Activated CD4-positive, alpha-beta T cell treated with anti-CD3 and anti-CD28 coated beads, Interleukin-2, amount 10 ng/mL, durations not matched to agents 7 days and 5 days (primary cell): ENCODE measurements around the gene BLM. TPM values are rescaled to one million over a fixed set of nuclear protein-coding genes. Genes with fewer than 3 reads are reported as not detected.

Experiments
- CTCF ChIA-PET: fragments of 350-600 bp; sonication (Branson Sonifier 250); formaldehyde crosslinking; loops from one replicate; lab custom pipeline; 2021; ENCODE audit warnings: antibody characterized with exemption; lab: Charles Lee
- POLR2A ChIA-PET: fragments of 350-600 bp; sonication (Branson Sonifier 250); formaldehyde crosslinking; loops from one replicate; lab custom pipeline; 2021; ENCODE audit warnings: antibody characterized with exemption; lab: Charles Lee
- DNase-seq: peaks from one replicate; pipeline ENCODE4 v3.0.0-alpha.2; 2020
- H3K27ac Mint-ChIP-seq: one replicate; pipeline ENCODE4 v1.8.0; 2021; ENCODE audit warnings: mild to moderate bottlenecking, moderate library complexity, mixed read lengths
- H3K27me3 Mint-ChIP-seq: one replicate; pipeline ENCODE4 v1.8.0; 2021; ENCODE audit warnings: mixed read lengths
- H3K36me3 Mint-ChIP-seq: one replicate; pipeline ENCODE4 v1.8.0; 2021; ENCODE audit warnings: low read depth, mixed read lengths
- H3K4me1 Mint-ChIP-seq: one replicate; pipeline ENCODE4 v1.8.0; 2021; ENCODE audit warnings: mixed read lengths
- H3K4me3 Mint-ChIP-seq: one replicate; pipeline ENCODE4 v1.8.0; 2021; ENCODE audit warnings: mild to moderate bottlenecking, moderate library complexity, mixed read lengths
- H3K9me3 Mint-ChIP-seq: one replicate; pipeline ENCODE4 v1.8.0; 2021; ENCODE audit warnings: mixed read lengths
- total RNA-seq, 2 experiments: library from RNA; stranded (reverse); gene quantifications; one replicate each; pipeline ENCODE4 v1.2.3, GENCODE V29; 2021

BLM gene
- total RNA-seq, 2 experiments from 2014 or later, result 50.2 to 57.7 TPM

DNA sequence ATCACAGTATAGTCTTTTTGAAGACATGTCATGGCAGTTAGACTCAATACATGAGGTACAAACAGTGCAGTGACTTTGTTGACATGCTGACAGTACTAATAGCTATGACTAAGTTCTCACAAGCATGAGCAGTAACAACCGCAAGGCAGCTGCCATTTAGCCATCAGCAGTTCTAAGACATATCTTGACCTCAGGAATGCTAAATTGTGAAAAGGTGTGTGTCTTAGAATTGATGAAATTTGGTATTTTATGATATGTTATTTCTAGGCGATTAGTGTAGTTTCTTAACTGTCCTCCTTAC is 90.6 kb downstream of the BLM start:
- ChIA-PET CTCF (interaction anchor here (0.6 to 3.8 kb wide), 18 partner anchors 11 to 326 kb away, joined by 3 to 19 read pairs (median 4); partner anchors contain the start of genes FES, HDDC3 and UNC45A), POLR2A (no interaction called here)
- Mint-ChIP-seq H3K27ac (peak overlapping the region; percentile 79), H3K27me3 (no peaks in the 10 kb centered on the region), H3K4me1 (peaks cover 51% of the 10 kb centered on the region), H3K4me3 (no peak overlapping the region), H3K9me3 (no peaks in the 10 kb centered on the region), H3K36me3 (peaks cover 73% of the 10 kb centered on the region)
- DNase-seq, result no peak

DNA sequence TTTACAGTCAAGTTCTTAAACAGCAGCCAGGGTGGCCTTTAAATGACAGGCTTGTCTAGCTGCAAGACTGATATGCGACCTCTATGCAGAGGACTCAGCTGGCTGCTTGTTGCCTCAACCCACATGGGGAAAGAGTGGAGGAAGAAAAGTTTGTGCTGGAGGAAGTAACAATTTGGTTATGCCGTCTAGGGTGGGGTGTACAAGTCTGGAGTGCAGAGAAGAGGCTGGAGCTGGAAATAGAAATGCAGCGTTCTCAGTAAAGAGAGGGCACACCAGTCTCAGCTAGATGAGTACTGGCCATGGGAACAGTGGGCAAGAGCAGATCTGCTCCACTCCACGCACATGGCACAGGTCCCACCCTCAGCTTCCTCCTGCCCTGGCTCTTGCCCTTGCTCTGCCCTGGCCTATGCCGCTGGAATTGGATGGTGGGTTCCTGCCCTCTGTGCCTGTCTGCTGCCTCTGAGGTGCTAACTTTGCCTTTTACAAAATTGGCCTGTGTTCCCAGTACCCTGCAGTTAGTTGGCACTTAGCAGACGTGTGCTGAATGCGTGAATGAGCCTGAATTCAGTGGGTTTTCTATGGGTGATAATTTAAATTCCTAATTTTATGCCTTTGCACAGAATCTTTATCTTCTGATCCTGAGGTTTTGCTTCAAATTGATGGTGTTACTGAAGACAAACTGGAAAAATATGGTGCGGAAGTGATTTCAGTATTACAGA is 91.5 kb downstream of the BLM start:
- H3K27ac Mint-ChIP-seq, result peak overlapping the region; percentile 79
- H3K9me3 Mint-ChIP-seq, result no peaks in the 10 kb centered on the region
- H3K27me3 Mint-ChIP-seq, result no peaks in the 10 kb centered on the region
- ChIA-PET CTCF (interaction anchor here (1.0 to 3.8 kb wide), 7 partner anchors 10 to 214 kb away, joined by 3 to 19 read pairs (median 6); partner anchors contain the start of gene FES), POLR2A (no interaction called here)
- peaks cover 77% of the 10 kb centered on the region for H3K36me3 Mint-ChIP-seq
- peaks cover 61% of the 10 kb centered on the region for H3K4me1 Mint-ChIP-seq
- DNase-seq, result no peak
- H3K4me3 Mint-ChIP-seq, result no peak overlapping the region

DNA sequence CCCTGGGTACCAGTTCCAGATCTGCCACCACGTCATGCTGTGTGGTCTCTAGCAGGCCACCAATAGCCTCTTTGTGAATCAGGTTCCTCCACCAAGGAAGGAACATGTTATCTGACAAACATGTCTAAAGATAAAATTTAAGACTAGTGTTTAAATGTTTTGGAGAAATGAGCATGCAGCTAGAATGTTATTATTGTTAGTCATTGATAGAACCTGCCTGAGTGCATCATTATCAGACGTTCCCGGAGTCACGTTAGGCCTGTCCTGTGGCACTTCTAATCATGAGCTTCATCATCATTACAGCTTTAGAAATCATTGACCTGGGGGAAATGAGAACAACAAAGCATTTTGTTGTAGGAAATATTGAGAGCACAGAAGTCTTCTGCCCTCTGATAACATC is 92.4 kb downstream of the BLM start:
- ChIA-PET POLR2A (no interaction called here), CTCF (interaction anchor here (1.0 to 3.8 kb wide), 4 partner anchors 27 to 76 kb away, joined by 3 to 19 read pairs (median 4); partner anchors contain the start of genes FES and FURIN)
- Mint-ChIP-seq H3K4me1 (peaks cover 69% of the 10 kb centered on the region), H3K36me3 (peaks cover 77% of the 10 kb centered on the region), H3K4me3 (no peak overlapping the region), H3K9me3 (no peaks in the 10 kb centered on the region), H3K27ac (no peak overlapping the region), H3K27me3 (no peaks in the 10 kb centered on the region)
- no peak for DNase-seq

DNA sequence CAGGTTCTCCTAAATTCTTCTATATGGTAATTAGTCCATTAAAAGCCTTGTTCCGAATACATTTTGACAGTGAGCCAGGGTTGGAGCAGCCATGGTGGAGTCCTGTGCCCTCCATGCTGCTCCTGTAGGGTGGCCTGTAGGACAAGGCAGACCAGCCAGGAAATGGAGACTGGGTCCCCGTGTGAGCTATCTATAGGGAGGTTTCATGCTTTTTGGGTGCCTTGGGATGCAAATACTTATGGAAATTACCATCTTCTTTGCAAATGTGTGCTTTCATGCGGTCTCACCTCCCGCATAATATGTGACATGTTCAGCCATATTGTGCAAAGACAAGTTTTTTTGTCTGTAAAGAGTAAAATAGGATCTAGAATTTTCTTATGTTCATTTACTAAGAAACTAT is 93.2 kb downstream of the BLM start:
- Mint-ChIP-seq H3K27me3 (no peaks in the 10 kb centered on the region), H3K4me3 (no peak overlapping the region), H3K9me3 (no peaks in the 10 kb centered on the region), H3K27ac (no peak overlapping the region), H3K36me3 (peaks cover 85% of the 10 kb centered on the region), H3K4me1 (peaks cover 77% of the 10 kb centered on the region)
- DNase-seq, result no peak
- CTCF ChIA-PET, result interaction anchor here (0.7 to 3.1 kb wide), 3 partner anchors 9 to 191 kb away, joined by 3 to 10 read pairs (median 4); partner anchors contain the start of gene FURIN
- POLR2A ChIA-PET, result no interaction called here

DNA sequence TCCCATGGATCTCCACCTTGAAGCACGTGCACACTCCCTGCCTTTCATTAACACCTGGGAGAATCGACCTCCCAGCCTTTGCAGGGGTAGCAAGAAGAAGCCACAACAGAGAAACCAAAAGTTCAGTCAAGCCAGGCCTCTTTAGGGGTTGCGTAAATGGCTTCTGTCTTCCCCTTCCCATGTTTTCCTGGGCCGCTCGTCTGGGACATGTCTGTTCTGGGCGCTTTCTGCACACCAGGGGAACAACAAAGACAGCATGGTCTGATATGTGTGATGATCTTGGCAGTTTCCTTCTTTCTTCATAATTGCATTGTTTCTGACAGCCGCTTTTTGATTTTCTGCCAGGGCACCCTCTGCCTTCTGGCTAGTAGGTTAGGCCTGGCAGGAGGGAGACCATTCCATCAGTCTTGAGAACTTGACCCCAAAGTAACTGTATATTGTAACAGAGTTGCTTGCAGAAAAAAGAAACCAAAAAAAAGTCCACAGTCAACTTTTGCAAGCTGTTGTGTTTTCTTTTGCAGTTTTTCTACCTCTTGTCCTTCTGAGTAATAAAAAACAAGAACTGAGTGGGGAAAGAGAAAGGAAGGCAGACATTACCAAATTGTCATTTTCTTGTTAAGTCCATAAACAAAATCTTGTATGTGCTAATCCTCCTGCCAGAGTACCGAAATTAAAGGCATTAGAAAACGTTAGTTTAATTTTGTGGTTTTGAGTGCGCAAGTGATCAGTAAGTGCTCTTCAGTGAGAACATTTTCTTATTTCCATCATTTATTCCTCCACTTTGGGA is 95.2 kb downstream of the BLM start:
- POLR2A ChIA-PET, result interaction anchor here (0.7 kb wide), 1 partner anchor 19 kb away, joined by 3 read pairs; no protein-coding TSS in a partner anchor
- DNase-seq, result no peak
- H3K36me3 Mint-ChIP-seq, result peaks cover 79% of the 10 kb centered on the region
- H3K27ac Mint-ChIP-seq, result peak overlapping the region; percentile 84
- no peak overlapping the region for H3K4me3 Mint-ChIP-seq
- no peaks in the 10 kb centered on the region for H3K9me3 Mint-ChIP-seq
- CTCF ChIA-PET, result interaction anchor here (1.0 to 3.8 kb wide), 5 partner anchors 11 to 122 kb away, joined by 3 to 20 read pairs (median 3); partner anchors contain the start of genes FES and UNC45A
- peaks cover 87% of the 10 kb centered on the region for H3K4me1 Mint-ChIP-seq
- no peaks in the 10 kb centered on the region for H3K27me3 Mint-ChIP-seq

DNA sequence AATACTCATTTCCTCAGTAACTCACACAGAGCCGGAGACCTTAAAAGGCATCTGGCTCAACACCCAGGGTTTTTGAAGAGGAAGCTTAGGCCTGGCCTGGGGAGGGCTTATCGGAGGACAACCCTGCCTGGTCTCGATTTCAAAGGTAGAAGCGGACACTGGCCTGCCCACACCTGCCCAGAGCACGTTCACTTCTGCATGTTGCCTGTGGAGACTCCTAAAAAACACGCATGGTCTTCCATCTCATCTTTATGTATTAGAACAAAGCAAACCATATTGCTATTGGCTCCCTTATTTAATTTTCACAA is 95.8 kb downstream of the BLM start:
- Mint-ChIP-seq H3K4me1 (peaks cover 87% of the 10 kb centered on the region), H3K27ac (peak overlapping the region; percentile 84), H3K36me3 (peaks cover 75% of the 10 kb centered on the region), H3K9me3 (no peaks in the 10 kb centered on the region), H3K4me3 (no peak overlapping the region), H3K27me3 (no peaks in the 10 kb centered on the region)
- ChIA-PET CTCF (interaction anchor here (1.0 to 3.8 kb wide), 5 partner anchors 12 to 122 kb away, joined by 3 to 20 read pairs (median 3); partner anchors contain the start of genes FES and UNC45A), POLR2A (no interaction called here)
- DNase-seq, result no peak

DNA sequence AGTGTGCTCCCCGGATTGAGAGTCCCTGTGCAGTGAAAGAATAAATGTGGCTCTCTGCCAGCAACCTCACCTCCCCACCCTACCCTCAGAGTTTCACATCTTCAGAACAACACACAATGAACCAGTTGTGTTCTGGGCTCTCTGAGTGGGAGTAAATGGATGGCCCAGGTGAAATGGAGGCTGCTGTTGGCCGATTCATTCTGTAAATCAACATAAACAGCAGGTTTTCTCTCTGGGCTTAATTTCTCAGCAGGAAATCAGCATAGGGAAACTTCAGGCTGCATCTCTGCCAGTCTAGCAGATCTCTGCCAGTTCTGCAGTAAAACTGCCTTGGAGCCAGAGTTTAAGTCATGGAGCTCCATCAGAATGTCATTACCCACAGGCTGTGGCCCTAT is 96.6 kb downstream of the BLM start:
- ChIA-PET POLR2A (no interaction called here), CTCF (interaction anchor here (1.0 to 3.8 kb wide), 11 partner anchors 17 to 121 kb away, joined by 3 to 20 read pairs (median 4); partner anchors contain the start of genes FES, FURIN, HDDC3 and UNC45A)
- H3K4me1 Mint-ChIP-seq, result peaks cover 87% of the 10 kb centered on the region
- no peaks in the 10 kb centered on the region for H3K9me3 Mint-ChIP-seq
- DNase-seq, result peak; percentile 35
- H3K27me3 Mint-ChIP-seq, result no peaks in the 10 kb centered on the region
- peak overlapping the region; percentile 22 for H3K4me3 Mint-ChIP-seq
- H3K27ac Mint-ChIP-seq, result peak overlapping the region; percentile 84
- H3K36me3 Mint-ChIP-seq, result peaks cover 66% of the 10 kb centered on the region

DNA sequence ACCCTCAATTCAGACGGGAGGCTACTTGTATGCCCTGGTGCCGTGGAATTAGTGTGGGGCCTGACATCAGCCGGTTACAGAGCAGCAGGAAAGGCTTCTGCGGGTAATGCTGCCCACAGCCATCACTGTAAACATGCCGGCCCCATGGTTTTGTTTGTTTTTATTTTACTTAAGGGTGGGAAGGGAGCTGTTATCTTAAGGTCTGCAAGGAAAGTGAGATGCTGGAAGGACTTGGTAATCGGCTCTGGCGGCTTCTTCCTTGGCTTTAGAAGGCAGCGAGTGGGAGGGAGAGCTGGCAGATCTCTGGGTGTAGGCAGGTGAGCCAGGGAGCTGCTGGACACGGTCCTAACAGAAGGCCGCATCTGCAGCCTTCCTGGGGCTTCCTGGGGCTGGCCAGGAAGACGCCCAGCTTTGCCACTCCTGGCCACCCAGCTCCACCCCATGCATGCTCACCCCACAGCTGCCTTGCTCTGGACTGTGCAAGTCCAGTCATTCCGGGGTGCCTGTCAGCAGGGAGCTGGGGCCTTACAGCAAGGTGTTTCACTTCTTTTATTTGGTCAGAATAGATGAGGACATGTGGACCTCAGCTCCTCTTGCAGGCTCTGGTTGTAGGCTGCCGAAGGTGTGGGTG is 97.2 kb downstream of the BLM start:
- H3K36me3 Mint-ChIP-seq, result peaks cover 61% of the 10 kb centered on the region
- POLR2A ChIA-PET, result interaction anchor here (1.7 kb wide), 1 partner anchor 15 kb away, joined by 6 read pairs; no protein-coding TSS in a partner anchor
- no peak for DNase-seq

DNA sequence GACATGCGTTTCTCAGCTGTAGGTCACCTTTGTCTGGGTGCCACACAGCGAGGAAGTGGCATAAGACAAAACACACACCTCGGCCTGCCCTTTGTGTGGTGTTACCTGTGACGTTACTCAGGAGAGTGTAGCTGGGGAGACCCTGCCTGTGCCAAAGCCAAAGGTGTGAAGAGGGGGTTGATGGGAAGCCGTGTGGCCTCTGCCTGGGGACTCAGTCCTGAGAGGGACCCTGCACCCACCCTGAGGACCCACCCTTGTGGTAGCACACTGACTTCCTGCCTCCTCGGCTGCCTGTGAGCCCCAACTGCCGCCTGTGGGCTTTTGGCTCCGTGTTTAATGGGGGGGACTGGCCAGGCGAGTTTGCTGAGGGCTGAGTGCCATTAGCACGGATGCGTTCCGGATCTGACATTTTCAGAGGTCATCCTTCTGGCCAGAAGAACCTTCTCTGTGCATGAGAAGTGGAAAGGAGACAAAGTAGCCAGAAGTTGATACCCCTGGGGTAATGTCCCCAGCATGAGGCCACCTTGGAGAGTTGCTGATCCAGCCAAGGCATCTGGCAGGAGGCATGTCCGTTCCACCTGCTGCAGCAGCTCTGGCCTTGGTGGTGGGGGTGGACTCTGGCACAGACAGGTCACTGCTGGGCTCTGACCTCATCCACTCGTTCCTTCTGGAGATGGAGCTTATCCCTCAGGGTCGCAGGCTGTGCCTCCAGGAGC is 99.4 kb downstream of the BLM start:
- POLR2A ChIA-PET, result interaction anchor here (0.8 to 1.4 kb wide), 2 partner anchors 52 to 114 kb away, joined by 3 read pairs; partner anchors contain the start of gene FURIN
- no peak overlapping the region for H3K4me3 Mint-ChIP-seq

More for the DNA sequence above, 97.2 kb downstream of the BLM start:
- CTCF ChIA-PET, result interaction anchor here (1.0 to 4.8 kb wide), 12 partner anchors 8 to 118 kb away, joined by 3 to 32 read pairs (median 6); partner anchors contain the start of genes FES, FURIN and HDDC3
- H3K27ac Mint-ChIP-seq, result peak overlapping the region; percentile 84
- H3K27me3 Mint-ChIP-seq, result no peaks in the 10 kb centered on the region
- H3K9me3 Mint-ChIP-seq, result no peaks in the 10 kb centered on the region
- peaks cover 87% of the 10 kb centered on the region for H3K4me1 Mint-ChIP-seq
- H3K4me3 Mint-ChIP-seq, result peak overlapping the region; percentile 22

DNA sequence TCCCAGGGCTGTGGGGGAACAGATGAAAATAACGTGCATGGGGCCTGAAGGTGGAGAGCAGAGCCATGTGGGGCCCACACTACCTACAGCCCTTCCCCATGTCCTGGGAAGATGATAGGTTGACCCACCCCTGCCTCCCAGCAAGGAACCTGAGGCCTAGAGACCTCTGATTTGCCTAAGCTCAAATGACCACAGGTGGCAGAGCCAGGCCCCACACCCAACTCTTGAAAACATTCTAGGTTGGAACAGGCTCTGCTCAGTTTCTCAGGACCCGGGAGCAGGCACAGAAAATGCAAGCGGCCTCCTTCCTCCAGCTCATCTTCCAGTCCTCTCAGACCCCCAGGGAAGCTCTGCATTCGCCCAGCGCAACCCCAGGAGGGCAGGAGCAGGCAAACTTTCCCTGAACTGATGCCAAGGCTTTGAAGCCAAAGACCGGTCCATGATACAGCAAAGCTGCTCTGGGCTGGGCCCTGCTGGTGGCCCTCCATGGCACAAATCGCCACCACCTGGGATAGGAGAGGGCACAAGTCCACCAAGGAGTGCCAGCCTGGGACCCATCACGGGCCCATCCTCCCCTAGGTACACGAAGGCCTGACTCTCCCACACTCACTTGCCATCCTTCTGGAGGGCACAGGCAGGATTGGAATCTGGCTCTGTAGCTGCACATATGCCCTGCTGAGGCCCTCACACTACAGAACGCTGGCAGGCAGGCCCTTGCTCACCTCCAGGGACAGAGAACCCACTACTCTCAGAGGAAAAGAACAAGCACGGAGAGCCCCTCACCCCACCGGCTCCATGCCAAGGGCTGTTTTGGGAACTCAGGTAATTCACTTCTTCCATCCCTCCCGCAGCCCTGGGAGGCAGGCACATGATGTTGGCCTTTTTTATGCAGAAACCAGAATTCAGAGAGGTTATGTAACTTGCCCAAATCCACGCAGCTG is 100.2 kb downstream of the BLM start:
- no peak overlapping the region for H3K4me3 Mint-ChIP-seq
- POLR2A ChIA-PET, result interaction anchor here (0.8 to 1.4 kb wide), 3 partner anchors 22 to 114 kb away, joined by 3 read pairs; partner anchors contain the start of gene FURIN
- H3K36me3 Mint-ChIP-seq, result peaks cover 31% of the 10 kb centered on the region

More for the DNA sequence above, 99.4 kb downstream of the BLM start:
- no peaks in the 10 kb centered on the region for H3K27me3 Mint-ChIP-seq
- CTCF ChIA-PET, result interaction anchor here (0.6 to 4.8 kb wide), 12 partner anchors 10 to 169 kb away, joined by 3 to 32 read pairs (median 10); partner anchors contain the start of gene FES
- no peak for DNase-seq
- peaks cover 82% of the 10 kb centered on the region for H3K4me1 Mint-ChIP-seq
- peaks cover 39% of the 10 kb centered on the region for H3K36me3 Mint-ChIP-seq
- no peaks in the 10 kb centered on the region for H3K9me3 Mint-ChIP-seq
- peak overlapping the region; percentile 84 for H3K27ac Mint-ChIP-seq

More for the DNA sequence above, 100.2 kb downstream of the BLM start:
- no peaks in the 10 kb centered on the region for H3K9me3 Mint-ChIP-seq
- no peaks in the 10 kb centered on the region for H3K27me3 Mint-ChIP-seq
- no peak for DNase-seq
- H3K27ac Mint-ChIP-seq, result peak overlapping the region; percentile 84
- CTCF ChIA-PET, result interaction anchor here (0.6 to 4.8 kb wide), 17 partner anchors 9 to 337 kb away, joined by 3 to 32 read pairs (median 5); partner anchors contain the start of gene FES
- H3K4me1 Mint-ChIP-seq, result peaks cover 76% of the 10 kb centered on the region
